ENCODE measurements around the gene GSG1L2.

- TF ChIP-seq CTCF (IDR thresholded peaks at IDR 0.05): no peak
- TF ChIP-seq EP300 (IDR thresholded peaks at IDR 0.05): no peak
- no peak for TF ChIP-seq POLR2A (IDR thresholded peaks at IDR 0.05)
These were observed 58.2 kb downstream of the GSG1L2 start for GRCh38 chr17:9763643-9764042.

Data from tibial nerve (tissue), 4 donors.